GM11168 (cell line): ENCODE measurements around the gene SEC61G.

ENCODE experiments used
- in situ Hi-C: fragments of 300-500 bp; cut with MboI; formaldehyde crosslinking; loops from one replicate; pipeline ENCODE4 v1.12.0; 2022; ENCODE audit warnings: low sequenced_read_pairs; ENCODE audit not compliant: unreplicated experiment

The SEC61G gene

GRCh38 chr7:54773472-54774399, 14.7 kb upstream of the SEC61G start:
- in situ Hi-C loops = loop anchor here (5.0 to 25.0 kb wide), 2 partner anchors 479 to 639 kb away; no protein-coding TSS in a partner anchor

GRCh38 chr7:54769203-54769602, 10.2 kb upstream of the SEC61G start:
- in situ Hi-C loops = loop anchor here (25.0 kb wide), 1 partner anchor 643 kb away; no protein-coding TSS in a partner anchor

- in situ Hi-C loops = loop anchor here (25.0 kb wide), 1 partner anchor 647 kb away; no protein-coding TSS in a partner anchor
Measured at GRCh38 chr7:54764861-54765260, 5.8 kb upstream of the SEC61G start.

- in situ Hi-C loops = loop anchor here (25.0 kb wide), 1 partner anchor 655 kb away; no protein-coding TSS in a partner anchor
Measured at GRCh38 chr7:54757711-54758110, 1.3 kb downstream of the SEC61G start.

GRCh38 chr7:54749200-54749599, 9.8 kb downstream of the SEC61G start:
- in situ Hi-C loops = no loop called here

- in situ Hi-C loops = no loop called here
Measured at GRCh38 chr7:54747234-54747633, 11.8 kb downstream of the SEC61G start.

GRCh38 chr7:54743580-54743979, 15.4 kb downstream of the SEC61G start:
- in situ Hi-C loops = no loop called here

- in situ Hi-C loops = no loop called here
Measured at GRCh38 chr7:54738737-54739136, 20.3 kb downstream of the SEC61G start.

- in situ Hi-C loops = no loop called here
Measured at GRCh38 chr7:54729107-54729506, 29.9 kb downstream of the SEC61G start.

- in situ Hi-C loops = no loop called here
Measured at GRCh38 chr7:54728411-54728810, 30.6 kb downstream of the SEC61G start.

- in situ Hi-C loops = no loop called here
Measured at GRCh38 chr7:54725255-54725654, 33.8 kb downstream of the SEC61G start.

- in situ Hi-C loops = no loop called here
Measured at GRCh38 chr7:54722502-54722901, 36.5 kb downstream of the SEC61G start.

GRCh38 chr7:54722026-54722425, 37.0 kb downstream of the SEC61G start:
- in situ Hi-C loops = no loop called here

GRCh38 chr7:54719974-54720373, 39.0 kb downstream of the SEC61G start:
- in situ Hi-C loops = no loop called here

GRCh38 chr7:54719425-54719824, 39.6 kb downstream of the SEC61G start:
- in situ Hi-C loops = no loop called here

GRCh38 chr7:54712820-54713219, 46.2 kb downstream of the SEC61G start:
- in situ Hi-C loops = no loop called here

- in situ Hi-C loops = no loop called here
Measured at GRCh38 chr7:54711900-54712595, 47.0 kb downstream of the SEC61G start.

- in situ Hi-C loops = no loop called here
Measured at GRCh38 chr7:54709283-54709682, 49.7 kb downstream of the SEC61G start.

- in situ Hi-C loops = no loop called here
Measured at GRCh38 chr7:54705436-54705835, 53.6 kb downstream of the SEC61G start.

- in situ Hi-C loops = no loop called here
Measured at GRCh38 chr7:54704851-54705250, 54.2 kb downstream of the SEC61G start.
